GM12801 (cell line): ENCODE data around the gene PLA2G5.

Source experiments
- CTCF ChIP-seq: IDR thresholded peaks from one replicate; pipeline ENCODE4 v1.5.1; 2011; ENCODE audit warnings: control low read depth; ENCODE audit not compliant: insufficient read length; ENCODE audit errors: extremely low read depth

The PLA2G5 gene

GRCh38 chr1:20138346-20138745 is 68.4 kb downstream of the PLA2G5 start:
- no peak for TF ChIP-seq CTCF

- no peak for TF ChIP-seq CTCF
These were observed 69.1 kb downstream of the PLA2G5 start, which contains the start of gene PLA2G2F for GRCh38 chr1:20138961-20139550. TSS of gene PLA2G2F (plus strand) at chr1:20139323. CDS start at chr1:20139428, 105 bp downstream.

- TF ChIP-seq CTCF, result no peak
These were observed 70.0 kb downstream of the PLA2G5 start for GRCh38 chr1:20139776-20140612.

- no peak for TF ChIP-seq CTCF
These were observed 71.0 kb downstream of the PLA2G5 start for GRCh38 chr1:20141001-20141400.

GRCh38 chr1:20141466-20141865 is 71.5 kb downstream of the PLA2G5 start:
- no peak for TF ChIP-seq CTCF
